ENCODE measurements around the gene BYSL.

BYSL gene

GRCh38 chr6:41920921-41921711 lies at the start of gene BYSL, which contains the start of gene MED20:
BYSL (plus strand) TSS chr6:41921499; CDS start chr6:41921563, 64 bp downstream.
MED20 (minus strand) TSS chr6:41921139; CDS start chr6:41921018, 121 bp downstream.
- TF ChIP-seq CTCF (IDR thresholded peaks at IDR 0.05; ENCODE audit: insufficient read depth, low read length, poor library complexity, severe bottlenecking) = peak; percentile 95
- peaks cover 11% of the 10 kb centered on the region for H3K36me3 ChIP-seq (ENCODE audit: control insufficient read depth, insufficient read depth, low read length)
- no peaks in the 10 kb centered on the region for H3K27me3 ChIP-seq (replicated peaks; ENCODE audit: control insufficient read depth, insufficient read depth, low read length)
- H3K4me3 ChIP-seq (replicated peaks; ENCODE audit: low read depth, low read length) = peak within 1 kb of the TSS; percentile 83
- peak; percentile 89 for DNase-seq (ENCODE audit: extremely low read depth, insufficient read length)

- Histone ChIP-seq H3K4me3 (replicated peaks; ENCODE audit: low read depth, low read length) (no peak overlapping the region), H3K27me3 (replicated peaks; ENCODE audit: control insufficient read depth, insufficient read depth, low read length) (no peaks in the 10 kb centered on the region), H3K36me3 (ENCODE audit: control insufficient read depth, insufficient read depth, low read length) (no peaks in the 10 kb centered on the region)
- no peak for DNase-seq (ENCODE audit: extremely low read depth, insufficient read length)
- TF ChIP-seq CTCF (IDR thresholded peaks at IDR 0.05; ENCODE audit: insufficient read depth, low read length, poor library complexity, severe bottlenecking) = no peak
Observed at GRCh38 chr6:41871691-41872090, 49.6 kb upstream of the BYSL start.

GRCh38 chr6:41872147-41872546 lies 49.2 kb upstream of the BYSL start:
- no peak for TF ChIP-seq CTCF (IDR thresholded peaks at IDR 0.05; ENCODE audit: insufficient read depth, low read length, poor library complexity, severe bottlenecking)
- Histone ChIP-seq H3K4me3 (replicated peaks; ENCODE audit: low read depth, low read length) (no peak overlapping the region), H3K27me3 (replicated peaks; ENCODE audit: control insufficient read depth, insufficient read depth, low read length) (no peaks in the 10 kb centered on the region), H3K36me3 (ENCODE audit: control insufficient read depth, insufficient read depth, low read length) (no peaks in the 10 kb centered on the region)
- DNase-seq (ENCODE audit: extremely low read depth, insufficient read length) = peak; percentile 1

- no peaks in the 10 kb centered on the region for H3K36me3 ChIP-seq (ENCODE audit: control insufficient read depth, insufficient read depth, low read length)
- DNase-seq (ENCODE audit: extremely low read depth, insufficient read length) = no peak
- no peak for TF ChIP-seq CTCF (IDR thresholded peaks at IDR 0.05; ENCODE audit: insufficient read depth, low read length, poor library complexity, severe bottlenecking)
- no peaks in the 10 kb centered on the region for H3K27me3 ChIP-seq (replicated peaks; ENCODE audit: control insufficient read depth, insufficient read depth, low read length)
- no peak overlapping the region for H3K4me3 ChIP-seq (replicated peaks; ENCODE audit: low read depth, low read length)
Observed at GRCh38 chr6:41874741-41875140, 46.6 kb upstream of the BYSL start.

GRCh38 chr6:41877051-41877680 lies 44.1 kb upstream of the BYSL start:
- no peaks in the 10 kb centered on the region for H3K27me3 ChIP-seq (replicated peaks; ENCODE audit: control insufficient read depth, insufficient read depth, low read length)
- no peak for TF ChIP-seq CTCF (IDR thresholded peaks at IDR 0.05; ENCODE audit: insufficient read depth, low read length, poor library complexity, severe bottlenecking)
- no peak for DNase-seq (ENCODE audit: extremely low read depth, insufficient read length)
- H3K36me3 ChIP-seq (ENCODE audit: control insufficient read depth, insufficient read depth, low read length) = no peaks in the 10 kb centered on the region
- H3K4me3 ChIP-seq (replicated peaks; ENCODE audit: low read depth, low read length) = no peak overlapping the region
